ENCODE results near the gene KMT5C.

GRCh38 chr19:55311397-55311796 is 28.3 kb upstream of the KMT5C start:
- TF ChIP-seq CTCF (IDR thresholded peaks at IDR 0.05): no peak
- no peak for TF ChIP-seq POLR2AphosphoS5 (IDR thresholded peaks at IDR 0.05)
- TF ChIP-seq POLR2A (IDR thresholded peaks at IDR 0.05): no peak

Data from suprapubic skin (tissue), 4 donors.